ENCODE results near the gene NVL.
A peak's percentile ranks its signal among the peaks of the same experiment; 100 is the strongest.

NVL gene

GRCh38 chr1:224276771-224277487 is 53.0 kb downstream of the NVL start:
- DNase-seq (ENCODE audit: low read depth): no peak

GRCh38 chr1:224274970-224275626 is 54.9 kb downstream of the NVL start:
- DNase-seq (ENCODE audit: low read depth): no peak

- DNase-seq (ENCODE audit: low read depth): peak; percentile 14
Measured at GRCh38 chr1:224273641-224274040, 56.3 kb downstream of the NVL start.

DNA sequence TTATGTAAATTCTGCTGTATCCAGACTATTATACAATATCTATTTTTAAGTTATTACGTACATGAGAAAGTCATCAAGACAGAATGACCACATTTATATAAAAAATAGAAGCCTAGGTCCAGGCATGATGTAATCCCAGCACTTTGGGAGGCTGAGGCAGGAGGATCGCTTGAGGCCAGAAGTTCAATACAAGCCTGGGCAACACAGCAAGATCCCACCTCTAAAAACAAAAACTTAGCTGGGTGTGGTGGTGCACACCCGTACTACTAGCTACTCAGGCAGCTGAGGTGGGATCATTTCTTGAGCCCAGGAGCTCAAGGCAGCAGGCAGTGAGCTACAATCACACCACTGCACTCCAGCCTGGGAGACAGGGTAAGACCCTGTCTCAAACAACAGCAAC is 58.9 kb downstream of the NVL start:
- DNase-seq (ENCODE audit: low read depth): no peak

GRCh38 chr1:224267925-224268324 is 62.0 kb downstream of the NVL start:
- DNase-seq (ENCODE audit: low read depth): no peak

DNA sequence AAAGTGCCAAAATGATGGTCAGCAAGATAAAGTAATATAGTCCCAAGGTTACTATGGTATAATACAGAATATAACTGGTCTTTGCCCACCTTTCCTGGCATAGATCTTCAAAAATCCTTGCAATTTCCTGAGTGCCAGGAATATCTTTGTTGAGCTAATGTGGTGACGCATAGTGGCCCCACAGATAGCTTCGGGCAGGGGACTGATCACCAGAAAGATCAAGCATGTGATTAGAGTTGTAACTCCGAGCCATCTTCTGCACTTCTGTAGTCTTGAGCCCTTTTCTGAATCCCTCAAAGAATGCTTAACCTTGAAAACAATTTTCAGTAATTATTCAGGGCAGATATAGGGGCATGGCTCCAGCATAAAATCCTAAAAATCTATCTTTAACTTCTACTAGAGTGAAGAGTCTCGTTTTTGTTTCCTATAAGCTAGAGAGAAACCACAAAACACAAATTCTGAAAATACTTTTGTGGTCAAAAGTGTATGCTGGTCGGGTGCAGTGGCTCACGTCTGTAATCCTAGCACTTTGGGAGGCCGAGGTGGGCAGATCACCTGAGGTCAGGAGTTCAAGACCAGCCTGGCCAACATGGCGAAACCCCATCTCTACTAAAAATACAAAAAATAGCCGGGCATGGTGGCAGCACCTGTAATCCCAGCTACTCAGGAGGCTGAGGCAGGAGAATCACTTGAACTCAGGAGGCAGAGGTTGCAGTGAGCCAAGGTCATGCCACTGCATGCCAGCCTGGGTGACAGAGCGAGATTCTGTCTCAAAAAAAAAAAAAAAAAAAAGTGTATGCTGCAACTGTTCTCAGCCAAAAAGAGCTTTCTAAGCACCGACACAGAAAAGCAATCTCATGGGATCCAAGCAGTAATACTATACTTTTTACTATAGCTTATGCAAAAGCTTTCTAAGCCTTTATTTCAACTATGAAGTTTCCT is 62.8 kb downstream of the NVL start:
- no peak for DNase-seq (ENCODE audit: low read depth)

DNA sequence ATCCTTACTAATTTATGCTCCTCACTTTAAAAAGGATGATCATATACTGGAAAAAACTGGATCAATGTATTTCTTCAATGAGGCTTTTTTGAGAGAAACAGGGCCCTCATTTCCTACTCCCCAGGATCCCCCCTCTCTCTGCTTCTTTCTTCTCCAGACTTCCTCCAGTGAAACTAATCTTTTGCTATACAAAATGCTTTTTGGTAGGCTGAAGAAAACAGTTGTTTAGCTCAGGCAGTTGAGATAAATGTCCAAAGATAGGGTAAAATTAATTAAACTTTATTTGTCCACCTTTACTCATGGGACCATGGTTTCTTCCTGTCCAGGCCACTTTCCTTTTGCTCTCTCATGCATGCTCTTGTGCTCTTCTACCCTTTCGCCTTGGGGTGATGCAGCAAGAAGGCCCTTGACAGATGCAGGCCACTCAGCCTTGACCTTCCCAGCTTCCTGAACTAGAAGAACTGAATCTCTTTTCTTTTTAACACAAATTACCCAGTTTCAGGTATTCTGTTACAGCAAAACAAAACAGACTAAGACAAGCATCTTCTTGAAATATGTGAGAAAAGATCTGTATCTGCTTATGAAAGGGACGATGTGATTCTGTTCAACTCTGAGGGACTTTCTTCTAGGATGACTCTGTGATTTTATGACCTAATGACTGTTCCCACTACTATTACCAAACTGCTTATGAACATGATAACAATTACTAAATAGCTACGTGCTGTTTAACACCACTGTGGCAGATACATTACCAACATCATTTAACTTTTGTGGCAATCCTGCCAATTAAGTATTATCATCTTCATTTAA is 63.7 kb downstream of the NVL start:
- DNase-seq (ENCODE audit: low read depth): no peak

DNA sequence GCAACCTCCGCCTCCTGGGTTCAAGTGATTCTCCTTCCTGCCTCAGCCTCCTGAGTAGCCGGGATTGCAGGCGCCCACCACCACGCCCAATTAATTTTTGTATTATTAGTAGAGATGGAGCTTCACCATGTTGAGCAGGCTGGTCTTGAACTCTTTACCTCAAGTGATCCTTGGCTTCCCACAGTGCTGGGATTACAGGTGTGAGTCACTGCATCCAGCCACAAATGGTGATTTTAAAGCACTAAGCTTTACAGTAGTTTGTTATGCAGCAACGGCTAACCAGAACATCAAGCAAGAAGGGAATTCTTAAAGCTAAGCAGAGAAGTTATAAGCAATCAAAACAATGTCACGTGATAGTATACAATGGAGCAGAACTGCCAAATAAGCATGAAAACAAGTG is 65.7 kb downstream of the NVL start:
- no peak for DNase-seq (ENCODE audit: low read depth)

- DNase-seq (ENCODE audit: low read depth): no peak
Measured at GRCh38 chr1:224262373-224263054, 67.5 kb downstream of the NVL start.

DNA sequence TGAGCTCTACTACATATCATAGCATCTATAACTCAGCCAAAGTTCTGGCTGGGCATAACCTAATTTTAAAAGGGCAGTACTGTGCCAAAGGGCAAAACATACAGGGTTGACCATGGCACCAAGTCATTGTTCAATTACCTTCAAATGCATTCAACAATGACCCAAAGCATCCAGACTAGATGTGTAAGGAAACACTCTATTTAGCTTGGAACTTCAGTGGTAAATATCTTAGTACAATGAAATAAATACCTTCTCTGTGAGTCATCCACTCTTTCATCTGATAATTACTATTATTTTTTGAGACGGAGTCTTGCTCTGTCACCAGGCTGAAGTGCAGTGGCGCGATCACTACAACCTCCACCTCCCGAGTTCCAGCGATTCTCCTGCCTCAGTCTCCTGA is 70.0 kb downstream of the NVL start:
- no peak for DNase-seq (ENCODE audit: low read depth)

GRCh38 chr1:224258351-224258750 is 71.6 kb downstream of the NVL start:
- DNase-seq (ENCODE audit: low read depth): no peak

- DNase-seq (ENCODE audit: low read depth): no peak
Measured at GRCh38 chr1:224256640-224257039, 73.3 kb downstream of the NVL start.

GRCh38 chr1:224253721-224254120 is 76.3 kb downstream of the NVL start:
- DNase-seq (ENCODE audit: low read depth): no peak

DNA sequence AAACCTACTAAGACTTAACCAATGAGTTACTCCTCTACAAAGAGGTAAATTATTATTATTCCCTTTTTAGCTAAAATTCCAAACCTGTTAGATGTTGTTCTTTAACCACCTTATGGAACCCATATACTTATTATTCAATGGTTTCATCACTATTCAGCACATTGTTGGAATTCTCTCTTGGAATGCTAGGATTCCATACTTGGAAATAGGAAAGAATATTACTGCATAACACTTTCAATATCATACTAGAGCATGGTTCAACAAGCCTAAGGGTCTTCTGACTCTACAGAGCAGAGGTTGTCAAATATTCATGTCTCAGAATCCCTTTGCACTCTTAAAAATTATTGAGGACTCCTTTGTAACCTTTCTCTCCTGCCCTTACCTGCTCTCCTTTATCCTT is 77.5 kb downstream of the NVL start:
- no peak for DNase-seq (ENCODE audit: low read depth)

DNA sequence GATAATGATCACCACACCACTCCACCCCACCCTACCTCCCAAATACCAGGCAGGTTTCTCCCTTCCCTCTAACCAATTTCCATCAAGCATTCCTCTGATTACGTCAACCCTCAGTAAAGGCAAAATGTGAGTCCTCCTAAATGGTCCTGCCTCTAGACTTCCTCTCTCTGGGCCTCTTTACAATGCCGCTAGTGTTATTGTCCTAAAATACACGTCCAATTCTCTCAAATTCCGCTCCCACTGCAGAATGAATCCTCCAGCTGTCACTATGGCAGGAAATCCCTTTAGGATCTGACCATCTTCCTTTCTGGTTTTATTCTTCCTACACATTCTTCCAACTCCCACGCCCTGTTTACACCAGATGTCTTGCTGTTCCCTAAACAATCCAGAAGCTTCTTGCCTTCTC is 78.2 kb downstream of the NVL start:
- DNase-seq (ENCODE audit: low read depth): no peak

DNA sequence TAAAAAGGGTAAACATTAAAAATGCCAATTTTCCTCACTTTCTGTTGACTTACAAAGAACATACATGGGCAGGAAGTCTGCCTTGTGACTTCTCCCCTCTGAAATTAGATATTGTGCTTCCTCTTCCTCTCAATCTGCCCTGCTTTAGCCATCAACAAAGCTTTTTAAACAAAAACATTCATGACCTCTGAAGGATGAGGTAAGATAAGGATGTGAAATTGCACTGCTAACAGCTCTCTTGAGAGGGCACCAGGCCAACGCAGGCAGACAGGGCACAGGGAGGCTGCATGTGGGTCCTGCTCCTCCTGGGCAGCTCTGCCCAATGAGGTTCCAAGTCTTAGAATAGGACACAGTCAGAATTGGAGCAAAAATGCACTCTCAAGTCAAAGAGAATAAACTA is 84.8 kb downstream of the NVL start:
- DNase-seq (ENCODE audit: low read depth): peak; percentile 43

DNA sequence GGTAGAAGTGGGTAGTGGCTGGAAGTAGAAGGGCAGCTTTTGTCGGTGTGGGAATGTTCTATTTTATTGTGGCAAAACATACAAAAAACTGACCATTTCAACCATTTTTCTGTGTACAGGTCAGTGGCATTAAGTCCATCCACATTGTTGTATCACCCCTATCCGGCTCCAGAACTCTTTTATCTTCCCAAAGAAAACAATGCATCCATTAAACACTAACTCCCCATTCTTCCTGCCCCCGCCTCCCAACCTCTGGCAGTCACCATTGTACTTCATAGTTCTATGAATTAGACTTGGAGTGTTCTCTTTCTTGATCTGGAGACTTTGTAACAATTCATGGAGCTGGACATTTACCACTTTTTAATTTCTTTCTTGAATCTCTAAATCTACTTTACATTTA is 91.2 kb downstream of the NVL start:
- no peak for DNase-seq (ENCODE audit: low read depth)

DNA sequence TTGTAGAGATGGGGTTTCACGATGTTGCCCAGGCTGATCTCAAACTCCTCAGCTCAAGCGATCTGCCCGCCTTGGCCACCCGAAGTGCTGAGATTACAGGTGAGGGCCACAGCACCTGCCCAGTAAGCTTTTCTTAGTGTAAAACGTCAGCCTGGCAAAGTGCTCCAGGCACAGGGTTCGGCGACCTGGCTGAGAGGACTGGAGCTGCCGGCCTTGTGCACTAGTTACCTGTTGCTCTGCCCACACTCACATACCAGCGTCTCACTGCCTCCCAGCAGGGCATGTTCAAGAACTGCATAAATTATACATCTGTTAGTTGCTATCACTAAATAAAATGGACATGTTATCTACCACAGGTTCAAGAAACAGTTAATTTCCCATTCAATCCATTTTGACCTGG is 91.8 kb downstream of the NVL start:
- DNase-seq (ENCODE audit: low read depth): no peak

- no peak for DNase-seq (ENCODE audit: low read depth)
Measured at GRCh38 chr1:224237119-224237881, 92.7 kb downstream of the NVL start.

DNA sequence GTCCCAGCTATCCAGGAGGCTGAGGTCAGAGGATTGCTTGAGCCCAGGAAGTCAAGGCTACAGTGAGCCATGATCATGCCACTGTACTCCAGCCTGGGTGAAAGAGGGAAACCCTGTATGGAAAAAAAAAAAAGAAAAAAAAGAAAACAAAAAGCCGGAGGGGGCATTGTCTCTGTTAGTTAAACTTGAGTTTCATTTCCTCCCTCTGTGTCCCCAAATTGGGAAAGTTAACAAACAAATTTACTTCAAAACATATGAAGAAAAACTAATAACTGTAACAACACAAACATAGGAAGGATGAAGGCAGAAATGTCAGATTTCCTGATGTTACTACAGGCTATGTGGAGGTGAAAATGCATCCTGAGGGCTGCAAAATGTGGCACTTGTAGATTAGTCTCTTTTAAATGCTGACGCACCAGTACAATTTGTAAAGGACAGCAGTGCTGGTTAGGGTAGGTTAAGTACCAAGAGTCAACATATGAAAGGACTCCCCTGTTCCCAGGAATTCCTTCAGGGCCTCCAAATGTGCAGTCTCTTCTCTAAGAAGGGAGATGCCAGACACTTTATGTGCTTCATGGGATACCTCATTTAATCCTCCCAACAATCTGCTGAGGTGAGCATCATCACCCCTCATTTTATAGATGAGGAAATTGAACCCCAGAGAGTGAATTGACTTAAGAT is 94.0 kb downstream of the NVL start:
- no peak for DNase-seq (ENCODE audit: low read depth)

All from fibroblast of gingiva (primary cell).